ENCODE results near the gene CRYBG1.

Gene CRYBG1

DNA sequence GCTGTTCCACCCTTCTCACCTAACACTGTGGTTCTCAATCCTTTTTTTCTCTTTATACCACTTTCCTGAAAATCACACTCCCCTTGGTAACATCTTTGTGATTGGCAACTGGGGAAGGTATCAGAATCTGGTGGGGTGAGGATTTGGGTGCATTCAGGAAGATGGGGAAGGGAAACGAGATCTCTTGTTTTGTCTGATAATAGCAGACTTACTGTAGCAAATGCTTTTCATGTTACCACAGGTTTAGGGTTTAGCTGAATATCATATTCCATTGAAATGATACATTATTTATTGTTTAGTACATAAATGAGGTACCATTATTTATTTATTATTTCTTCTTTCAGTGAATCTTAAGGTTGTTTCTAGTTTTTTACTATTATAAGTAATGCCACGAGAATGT lies 168.0 kb downstream of the CRYBG1 start:
- TF ChIP-seq FOXP2 (optimal IDR thresholded peaks at IDR 0.05; ENCODE audit: borderline replicate concordance, extremely low read depth, extremely low read length, insufficient read depth) (no peak), SIN3A (IDR thresholded peaks at IDR 0.05; ENCODE audit: borderline replicate concordance, insufficient read depth, low read length) (no peak), POLR2AphosphoS5 (IDR thresholded peaks at IDR 0.05; ENCODE audit: low read depth, low read length) (no peak), TAF1 (IDR thresholded peaks at IDR 0.05; ENCODE audit: borderline replicate concordance, insufficient read depth, low read length) (no peak)
- TF ChIP-seq, protein P1, sequence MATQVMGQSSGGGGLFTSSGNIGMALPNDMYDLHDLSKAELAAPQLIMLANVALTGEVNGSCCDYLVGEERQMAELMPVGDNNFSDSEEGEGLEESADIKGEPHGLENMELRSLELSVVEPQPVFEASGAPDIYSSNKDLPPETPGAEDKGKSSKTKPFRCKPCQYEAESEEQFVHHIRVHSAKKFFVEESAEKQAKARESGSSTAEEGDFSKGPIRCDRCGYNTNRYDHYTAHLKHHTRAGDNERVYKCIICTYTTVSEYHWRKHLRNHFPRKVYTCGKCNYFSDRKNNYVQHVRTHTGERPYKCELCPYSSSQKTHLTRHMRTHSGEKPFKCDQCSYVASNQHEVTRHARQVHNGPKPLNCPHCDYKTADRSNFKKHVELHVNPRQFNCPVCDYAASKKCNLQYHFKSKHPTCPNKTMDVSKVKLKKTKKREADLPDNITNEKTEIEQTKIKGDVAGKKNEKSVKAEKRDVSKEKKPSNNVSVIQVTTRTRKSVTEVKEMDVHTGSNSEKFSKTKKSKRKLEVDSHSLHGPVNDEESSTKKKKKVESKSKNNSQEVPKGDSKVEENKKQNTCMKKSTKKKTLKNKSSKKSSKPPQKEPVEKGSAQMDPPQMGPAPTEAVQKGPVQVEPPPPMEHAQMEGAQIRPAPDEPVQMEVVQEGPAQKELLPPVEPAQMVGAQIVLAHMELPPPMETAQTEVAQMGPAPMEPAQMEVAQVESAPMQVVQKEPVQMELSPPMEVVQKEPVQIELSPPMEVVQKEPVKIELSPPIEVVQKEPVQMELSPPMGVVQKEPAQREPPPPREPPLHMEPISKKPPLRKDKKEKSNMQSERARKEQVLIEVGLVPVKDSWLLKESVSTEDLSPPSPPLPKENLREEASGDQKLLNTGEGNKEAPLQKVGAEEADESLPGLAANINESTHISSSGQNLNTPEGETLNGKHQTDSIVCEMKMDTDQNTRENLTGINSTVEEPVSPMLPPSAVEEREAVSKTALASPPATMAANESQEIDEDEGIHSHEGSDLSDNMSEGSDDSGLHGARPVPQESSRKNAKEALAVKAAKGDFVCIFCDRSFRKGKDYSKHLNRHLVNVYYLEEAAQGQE (IDR thresholded peaks at IDR 0.05; ENCODE audit: insufficient read depth in 1 of 2, low read depth in 2 of 2, low read length in 2 of 2): no peak

DNA sequence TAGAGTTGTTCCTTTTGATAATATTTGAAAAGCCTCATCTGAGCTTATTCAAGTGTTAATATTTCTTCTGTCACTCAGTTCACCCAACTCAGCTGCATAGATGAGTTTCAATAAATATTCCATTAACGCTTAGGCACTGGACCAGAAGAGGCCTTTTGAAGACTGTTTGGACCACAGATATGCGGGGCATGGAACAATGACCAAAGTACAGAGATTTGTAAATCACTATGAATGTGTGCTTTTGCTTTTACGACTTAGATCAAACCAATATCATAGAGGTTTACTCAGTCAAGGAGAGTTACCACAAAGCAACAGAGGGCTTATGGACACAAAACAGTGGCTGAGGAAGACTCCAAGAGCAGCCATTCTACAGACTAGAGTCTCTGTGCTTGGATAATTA lies 168.9 kb downstream of the CRYBG1 start:
- TF ChIP-seq SIN3A (IDR thresholded peaks at IDR 0.05; ENCODE audit: borderline replicate concordance, insufficient read depth, low read length) (no peak), TAF1 (IDR thresholded peaks at IDR 0.05; ENCODE audit: borderline replicate concordance, insufficient read depth, low read length) (no peak), POLR2AphosphoS5 (IDR thresholded peaks at IDR 0.05; ENCODE audit: low read depth, low read length) (no peak), FOXP2 (optimal IDR thresholded peaks at IDR 0.05; ENCODE audit: borderline replicate concordance, extremely low read depth, extremely low read length, insufficient read depth) (no peak)
- TF ChIP-seq, protein P1 (IDR thresholded peaks at IDR 0.05; ENCODE audit: insufficient read depth in 1 of 2, low read depth in 2 of 2, low read length in 2 of 2): no peak

DNA sequence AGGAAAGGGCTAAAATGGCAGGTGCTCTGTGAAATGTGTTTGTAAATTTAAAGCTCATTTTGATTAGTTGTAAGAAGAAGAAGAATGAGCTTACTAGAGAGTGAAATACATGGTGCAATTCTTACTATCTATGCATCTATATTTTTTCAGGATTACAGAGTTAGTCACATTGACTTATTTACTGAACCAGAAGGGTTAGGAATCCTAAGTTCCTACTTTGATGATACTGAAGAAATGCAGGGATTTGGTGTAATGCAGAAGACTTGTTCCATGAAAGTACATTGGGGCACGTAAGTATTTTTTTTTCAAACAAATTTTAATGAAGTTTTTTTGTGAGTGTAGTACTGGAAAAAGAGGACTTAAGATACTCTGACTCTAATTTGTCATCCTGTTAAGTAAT lies 169.5 kb downstream of the CRYBG1 start:
- no peak for TF ChIP-seq POLR2AphosphoS5 (IDR thresholded peaks at IDR 0.05; ENCODE audit: low read depth, low read length)
- no peak for TF ChIP-seq TAF1 (IDR thresholded peaks at IDR 0.05; ENCODE audit: borderline replicate concordance, insufficient read depth, low read length)
- TF ChIP-seq, protein P1 (IDR thresholded peaks at IDR 0.05; ENCODE audit: insufficient read depth in 1 of 2, low read depth in 2 of 2, low read length in 2 of 2): no peak
- TF ChIP-seq FOXP2 (optimal IDR thresholded peaks at IDR 0.05; ENCODE audit: borderline replicate concordance, extremely low read depth, extremely low read length, insufficient read depth): no peak
- TF ChIP-seq SIN3A (IDR thresholded peaks at IDR 0.05; ENCODE audit: borderline replicate concordance, insufficient read depth, low read length): no peak

DNA sequence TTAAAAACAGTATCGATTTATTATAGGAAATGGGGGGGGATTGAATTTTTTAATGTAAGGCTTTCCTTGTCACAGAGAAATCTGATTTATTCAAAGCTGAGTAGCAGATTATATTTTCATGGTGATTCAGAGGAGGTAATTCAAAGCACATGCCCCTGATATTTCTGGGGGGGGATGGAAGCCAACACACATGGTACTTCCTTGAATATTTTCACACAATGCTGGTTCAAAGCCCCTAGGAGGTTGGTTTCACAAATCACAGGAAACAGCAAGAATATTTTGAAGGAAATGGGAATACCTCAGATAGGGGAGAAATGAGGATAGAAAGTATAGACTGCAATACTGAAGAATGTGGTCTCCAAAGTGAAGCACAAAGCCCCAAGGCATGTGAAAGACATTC lies 170.0 kb downstream of the CRYBG1 start:
- TF ChIP-seq FOXP2 (optimal IDR thresholded peaks at IDR 0.05; ENCODE audit: borderline replicate concordance, extremely low read depth, extremely low read length, insufficient read depth) (no peak), TAF1 (IDR thresholded peaks at IDR 0.05; ENCODE audit: borderline replicate concordance, insufficient read depth, low read length) (no peak), POLR2AphosphoS5 (IDR thresholded peaks at IDR 0.05; ENCODE audit: low read depth, low read length) (no peak)
- TF ChIP-seq, protein P1 (IDR thresholded peaks at IDR 0.05; ENCODE audit: insufficient read depth in 1 of 2, low read depth in 2 of 2, low read length in 2 of 2): no peak

DNA sequence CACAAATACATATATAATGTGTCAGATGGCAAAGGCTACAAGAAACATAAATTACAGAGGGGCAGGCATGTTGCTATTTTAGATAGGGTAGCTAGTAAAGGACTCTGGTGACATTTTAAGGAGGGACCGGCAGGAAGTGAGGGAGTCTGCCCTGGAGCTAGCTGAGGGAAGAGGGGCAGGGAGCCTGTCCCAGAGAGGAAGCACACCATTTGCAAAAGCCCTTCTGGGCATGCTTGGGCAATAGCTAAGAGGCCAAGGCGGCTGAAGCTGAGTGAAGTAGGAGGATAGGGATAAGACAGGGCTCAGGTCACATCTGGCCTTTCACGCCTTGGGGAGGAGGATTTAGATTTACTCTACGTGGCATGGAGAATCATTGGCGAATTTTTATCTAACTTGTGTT lies 172.5 kb downstream of the CRYBG1 start:
- TF ChIP-seq, protein P1 (IDR thresholded peaks at IDR 0.05; ENCODE audit: insufficient read depth in 1 of 2, low read depth in 2 of 2, low read length in 2 of 2): no peak
